IMR-90 (cell line): ENCODE results near the gene MAN1C1. TPM values are rescaled to one million over a fixed set of nuclear protein-coding genes. Genes with fewer than 3 reads are reported as not detected.

Experiments used
- ATAC-seq: fragments of 200-7000 bp; cut with Tn5 transposase; 2 replicates; pipeline ENCODE4 v1.9.1; 2020; ENCODE audit warnings: low read depth, mild to moderate bottlenecking, moderate library complexity
- BruUV-seq: library from RNA; stranded (reverse); fragments of 400-500 nt; replicated peaks from 2 replicates; lab custom pipeline; 2021; lab: Mats Ljungman, UMichigan
- CTCF ChIA-PET: fragments of 300-600 bp; formaldehyde crosslinking; extraction: SDS; loops from one replicate; lab custom pipeline; 2021; ENCODE audit warnings: antibody characterized with exemption; lab: Yijun Ruan, JAX
- POLR2A ChIA-PET: fragments of 300-600 bp; sonication (Branson Sonifier 250); formaldehyde crosslinking; loops from one replicate; lab custom pipeline; 2022; ENCODE audit warnings: antibody characterized with exemption; ENCODE audit not compliant: unreplicated experiment; lab: Charles Lee
- DNase-seq: peaks from one replicate; pipeline ENCODE4 v3.0.0; 2013
- H2AFZ ChIP-seq: replicated peaks from 2 replicates; pipeline ENCODE3; 2013; ENCODE audit warnings: low read length, mild to moderate bottlenecking; ENCODE audit not compliant: poor library complexity
- H2AK5ac ChIP-seq: 2 replicates; pipeline ENCODE4 v1.6.1; 2013; ENCODE audit warnings: low read depth, low read length, inconsistent platforms
- H2AK9ac ChIP-seq: replicated peaks from 2 replicates; pipeline ENCODE3; 2013; ENCODE audit warnings: mild to moderate bottlenecking, low read depth, low read length, moderate library complexity; ENCODE audit not compliant: poor library complexity
- H2BK120ac ChIP-seq: 2 replicates; pipeline ENCODE4 v1.6.1; 2013; ENCODE audit warnings: low read depth, low read length, inconsistent platforms
- H2BK15ac ChIP-seq: 3 replicates; pipeline ENCODE4 v1.6.1; 2013; ENCODE audit warnings: low read depth, low read length, inconsistent platforms
- H2BK20ac ChIP-seq: 2 replicates; pipeline ENCODE4 v1.6.1; 2013; ENCODE audit warnings: low read depth, mild to moderate bottlenecking, inconsistent platforms, low read length, moderate library complexity
- H2BK5ac ChIP-seq: 2 replicates; pipeline ENCODE4 v1.6.1; 2013; ENCODE audit warnings: mild to moderate bottlenecking, low read depth, low read length, inconsistent platforms; ENCODE audit not compliant: poor library complexity, severe bottlenecking
- H3K14ac ChIP-seq: replicated peaks from 2 replicates; pipeline ENCODE4 v1.6.1; 2013; ENCODE audit warnings: low read depth, low read length, inconsistent platforms
- H3K18ac ChIP-seq: 2 replicates; pipeline ENCODE4 v1.6.1; 2013; ENCODE audit warnings: low read depth, low read length, control low read depth
- H3K23ac ChIP-seq: 2 replicates; pipeline ENCODE4 v1.6.1; 2013; ENCODE audit warnings: low read depth, low read length, inconsistent platforms
- H3K27ac ChIP-seq: 2 replicates; pipeline ENCODE4 v1.5.1; 2013; ENCODE audit warnings: mild to moderate bottlenecking, control low read depth, low read length; ENCODE audit not compliant: insufficient read depth
- H3K27me3 ChIP-seq: 2 replicates; pipeline ENCODE4 v1.6.1; 2013; ENCODE audit warnings: low read length; ENCODE audit not compliant: control insufficient read depth, insufficient read depth
- H3K36me3 ChIP-seq: 2 replicates; pipeline ENCODE4 v1.6.1; 2013; ENCODE audit warnings: low read length, mixed read lengths; ENCODE audit not compliant: control insufficient read depth, insufficient read depth
- H3K4ac ChIP-seq: 2 replicates; pipeline ENCODE4 v1.6.1; 2013; ENCODE audit warnings: low read depth, low read length, inconsistent platforms
- H3K4me1 ChIP-seq: 2 replicates; pipeline ENCODE4 v1.6.1; 2013; ENCODE audit warnings: low read length, mixed read lengths; ENCODE audit not compliant: control insufficient read depth, insufficient read depth
- H3K4me2 ChIP-seq: 2 replicates; pipeline ENCODE4 v1.6.1; 2013; ENCODE audit warnings: low read depth, mild to moderate bottlenecking, control low read depth, low read length, moderate library complexity
- H3K4me3 ChIP-seq: 2 replicates; pipeline ENCODE4 v1.5.1; 2013; ENCODE audit warnings: low read depth, mild to moderate bottlenecking, control low read depth, low read length, moderate library complexity; ENCODE audit not compliant: insufficient read depth
- H3K56ac ChIP-seq: 2 replicates; pipeline ENCODE4 v1.6.1; 2013; ENCODE audit warnings: low read length, inconsistent platforms; ENCODE audit not compliant: insufficient read depth; ENCODE audit errors: extremely low read depth
- H3K79me1 ChIP-seq, 2 experiments: 2 replicates each; pipeline ENCODE4 v1.6.1; 2013; ENCODE audit warnings: low read length in 2 of 2, inconsistent platforms in 1 of 2, low read depth in 1 of 2
- H3K9ac ChIP-seq: 2 replicates; pipeline ENCODE4 v1.6.1; 2013; ENCODE audit warnings: low read depth, low read length, control low read depth
- H3K9me1 ChIP-seq: 2 replicates; pipeline ENCODE4 v1.6.1; 2013; ENCODE audit warnings: low read length, inconsistent platforms; ENCODE audit not compliant: insufficient read depth
- H3K9me3 ChIP-seq: 2 replicates; pipeline ENCODE4 v1.6.1; 2013; ENCODE audit warnings: low read length; ENCODE audit not compliant: control insufficient read depth, insufficient read depth
- H4K20me1 ChIP-seq: 2 replicates; pipeline ENCODE4 v1.6.1; 2013; ENCODE audit warnings: low read length, inconsistent platforms; ENCODE audit not compliant: insufficient read depth
- H4K5ac ChIP-seq: 2 replicates; pipeline ENCODE4 v1.6.1; 2013; ENCODE audit warnings: mild to moderate bottlenecking, low read depth, low read length, control low read depth
- H4K8ac ChIP-seq, 2 experiments: 2 replicates each; pipeline ENCODE4 v1.6.1; 2013; ENCODE audit warnings: low read depth in 2 of 2, low read length in 2 of 2, control low read depth in 1 of 2, inconsistent platforms in 1 of 2
- H4K91ac ChIP-seq: 2 replicates; pipeline ENCODE4 v1.6.1; 2013; ENCODE audit warnings: low read depth, low read length, inconsistent platforms; ENCODE audit not compliant: insufficient read depth
- RFX5 ChIP-seq: IDR thresholded peaks from 2 replicates; pipeline ENCODE4 v1.8.0; 2012; ENCODE audit warnings: low read depth, mild to moderate bottlenecking, low read length, moderate library complexity
- SMC3 ChIP-seq: fragments of 150-350 bp; IDR thresholded peaks from 2 replicates; pipeline ENCODE4 v1.6.1; 2016; ENCODE audit warnings: low read depth, mild to moderate bottlenecking, antibody characterized with exemption, low read length, moderate library complexity
- WGBS, 2 experiments: methylation state at CpG; one replicate each; pipeline versions ENCODE4 v1.1.5 to v1.1.7; 2013; ENCODE audit warnings: missing lambda C conversion rate in 2 of 2; ENCODE audit not compliant: insufficient read length in 1 of 2; ENCODE audit errors: extremely low coverage in 2 of 2; 5-methylcytosine and 5-hydroxymethylcytosine counted together
- dilution Hi-C: fragments of 300-500 bp; cut with HindIII; formaldehyde crosslinking; loops from one replicate; pipeline ENCODE4 v1.14.3; 2018; ENCODE audit warnings: low sequenced_read_pairs; ENCODE audit not compliant: unreplicated experiment
- in situ Hi-C: fragments of 300-500 bp; cut with MboI; formaldehyde crosslinking; loops from 3 replicates; pipeline ENCODE4 v1.14.3; 2019; ENCODE audit warnings: low sequenced_read_pairs, inconsistent platforms, mixed read lengths
- intact Hi-C: fragments of 100-400 bp; cut with micrococcal nuclease; formaldehyde crosslinking; loops from 2 replicates; pipeline ENCODE4 v1.10.0; 2022
- polyA plus RNA-seq, 3 experiments: library from polyadenylated mRNA; depleted of rRNA; stranded (reverse); fragments of >200 nt; gene quantifications; 2 replicates each; pipeline ENCODE4 v1.2.3, GENCODE V29; 2012; ENCODE audit warnings: low replicate concordance in 1 of 3
- total RNA-seq: library from RNA; depleted of rRNA; stranded (reverse); fragments of >200 nt; gene quantifications from 2 replicates; pipeline ENCODE4 v1.2.3, GENCODE V29; 2012

Gene MAN1C1
- total and polyA plus RNA-seq, 2 of the 4 experiments (the other 2 are of a cell fraction), result 3.2 to 11.3 TPM

DNA sequence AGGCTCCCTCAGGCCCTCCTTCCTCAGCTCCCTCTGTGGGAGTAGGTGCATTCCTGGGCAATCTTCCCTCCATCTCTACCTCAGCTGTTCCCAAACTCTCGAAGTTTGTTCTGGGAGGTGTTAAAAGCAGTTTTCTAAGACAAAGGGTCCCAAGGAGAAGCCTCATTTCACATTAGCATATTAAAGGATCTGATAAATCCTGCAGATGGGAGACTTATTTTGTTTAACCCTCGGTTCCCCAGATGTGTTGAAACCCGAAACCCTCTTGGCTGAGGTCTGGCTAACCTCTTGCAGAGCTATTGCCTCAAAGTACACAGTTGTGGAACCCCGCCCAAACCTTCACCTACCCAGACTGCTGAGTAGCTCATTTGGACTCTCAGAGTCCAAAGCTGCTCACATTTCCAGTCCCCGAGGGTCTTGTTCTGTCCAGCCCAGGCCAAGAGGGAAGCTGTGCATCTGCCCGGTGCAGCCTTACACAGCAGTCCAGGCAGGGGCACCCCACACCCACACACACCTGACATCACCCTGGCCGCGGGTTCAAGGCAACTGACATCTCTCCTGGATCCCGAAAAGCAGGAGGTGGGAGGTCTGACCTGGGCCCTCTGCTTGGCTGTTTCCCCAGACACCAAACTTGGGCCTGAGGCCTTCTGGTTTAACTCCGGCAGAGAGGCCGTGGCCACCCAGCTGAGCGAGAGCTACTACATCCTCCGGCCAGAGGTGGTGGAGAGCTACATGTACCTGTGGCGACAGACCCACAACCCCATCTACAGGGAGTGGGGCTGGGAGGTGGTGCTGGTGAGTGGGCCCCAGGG lies 163.9 kb downstream of the MAN1C1 start:
- H2AK5ac ChIP-seq, result no peak overlapping the region
- POLR2A ChIA-PET, result no interaction called here
- CTCF ChIA-PET, result no interaction called here
- H3K14ac ChIP-seq, result no peak overlapping the region
- DNase-seq (peak; percentile 49), ATAC-seq (peak; percentile 41)
- H2BK20ac ChIP-seq, result no peak overlapping the region
- peaks cover 19% of the 10 kb centered on the region; the same call in 1 of the 2 replicates for H3K36me3 ChIP-seq
- H3K4ac ChIP-seq, result no peak overlapping the region
- H2BK5ac ChIP-seq, result no peak overlapping the region
- H3K4me1 ChIP-seq, result peaks cover 9% of the 10 kb centered on the region
- H4K8ac ChIP-seq, result no peak overlapping the region
- no peak overlapping the region for H2BK15ac ChIP-seq
- H3K9me1 ChIP-seq, result 0 out of 2 replicates have a peak, but pooled peaks cover 2% of the 10 kb centered on the region
- H2BK120ac ChIP-seq, result no peak overlapping the region
- H3K4me3 ChIP-seq, result no peak overlapping the region
- 74% methylated on average over 4 of the region's 14 CpGs; no CpG with 5 or more reads in 1 of the 2 experiments for WGBS, 2 experiments
- H3K18ac ChIP-seq, result no peak overlapping the region
- no peak overlapping the region for H3K27ac ChIP-seq
- no TSS peak for BruUV-seq
- no peak for TF ChIP-seq RFX5
- no peak for TF ChIP-seq SMC3
- no peaks in the 10 kb centered on the region for H3K9me3 ChIP-seq
- 0 out of 2 replicates have a peak overlapping the region, but pooled peaks have one; percentile 19 for H3K23ac ChIP-seq
- no peaks in the 10 kb centered on the region for H3K79me1 ChIP-seq
- H3K56ac ChIP-seq, result no peak overlapping the region
- H2AK9ac ChIP-seq, result peak overlapping the region; percentile 23
- dilution Hi-C loops, result no loop called here
- H4K91ac ChIP-seq, result no peak overlapping the region
- no peaks in the 10 kb centered on the region for H3K27me3 ChIP-seq
- intact Hi-C loops, result no loop called here
- no peak overlapping the region for H3K9ac ChIP-seq
- no peaks in the 10 kb centered on the region; the same call in 1 of the 2 replicates for H4K20me1 ChIP-seq
- H2AFZ ChIP-seq, result no peak overlapping the region
- H4K5ac ChIP-seq, result no peak overlapping the region; the same call in 1 of the 2 replicates
- H3K4me2 ChIP-seq, result no peak overlapping the region
- in situ Hi-C loops, result no loop called here
